ENCODE measurements around the gene AOPEP.
"Not testable (repeated sequence)": the region's sequence is repeated elsewhere in the genome, so short reads cannot be mapped to it uniquely, and the experiment has no call there.

The AOPEP gene

GRCh38 chr9:94870793-94871558 lies 144.5 kb downstream of the AOPEP start:
- peak; percentile 34 for DNase-seq (ENCODE audit: low read depth)

GRCh38 chr9:94872083-94872833 lies 145.8 kb downstream of the AOPEP start:
- no peak for DNase-seq (ENCODE audit: low read depth)

- peak; percentile 40 for DNase-seq (ENCODE audit: low read depth)
These were observed 146.5 kb downstream of the AOPEP start for GRCh38 chr9:94872891-94873511.

GRCh38 chr9:94874316-94874715 lies 147.8 kb downstream of the AOPEP start:
- DNase-seq (ENCODE audit: low read depth), result peak; percentile 59

- no peak for DNase-seq (ENCODE audit: low read depth)
These were observed 149.0 kb downstream of the AOPEP start for GRCh38 chr9:94875300-94876020.

- not testable (repeated sequence) for DNase-seq (ENCODE audit: low read depth)
These were observed 152.3 kb downstream of the AOPEP start for GRCh38 chr9:94878804-94879203.

- no peak for DNase-seq (ENCODE audit: low read depth)
These were observed 152.7 kb downstream of the AOPEP start for GRCh38 chr9:94879230-94879629.

GRCh38 chr9:94881023-94881422 lies 154.5 kb downstream of the AOPEP start:
- DNase-seq (ENCODE audit: low read depth), result no peak

- DNase-seq (ENCODE audit: low read depth), result no peak
These were observed 155.0 kb downstream of the AOPEP start for GRCh38 chr9:94881454-94881853.

- no peak for DNase-seq (ENCODE audit: low read depth)
These were observed 155.4 kb downstream of the AOPEP start for GRCh38 chr9:94881940-94882339.

- DNase-seq (ENCODE audit: low read depth), result no peak
These were observed 156.6 kb downstream of the AOPEP start for GRCh38 chr9:94882966-94883641.

GRCh38 chr9:94885854-94886447 lies 159.5 kb downstream of the AOPEP start:
- no peak for DNase-seq (ENCODE audit: low read depth)

GRCh38 chr9:94887721-94888120 lies 161.2 kb downstream of the AOPEP start:
- no peak for DNase-seq (ENCODE audit: low read depth)

- DNase-seq (ENCODE audit: low read depth), result no peak
These were observed 162.3 kb downstream of the AOPEP start for GRCh38 chr9:94888775-94889174.

- no peak for DNase-seq (ENCODE audit: low read depth)
These were observed 163.1 kb downstream of the AOPEP start for GRCh38 chr9:94889628-94890027.

GRCh38 chr9:94891183-94891582 lies 164.7 kb downstream of the AOPEP start:
- DNase-seq (ENCODE audit: low read depth), result no peak

GRCh38 chr9:94892675-94893074 lies 166.2 kb downstream of the AOPEP start:
- DNase-seq (ENCODE audit: low read depth), result no peak

- DNase-seq (ENCODE audit: low read depth), result no peak
These were observed 167.7 kb downstream of the AOPEP start for GRCh38 chr9:94894094-94894699.

- DNase-seq (ENCODE audit: low read depth), result no peak
These were observed 169.2 kb downstream of the AOPEP start for GRCh38 chr9:94895668-94896067.

GRCh38 chr9:94896512-94896911 lies 170.0 kb downstream of the AOPEP start:
- no peak for DNase-seq (ENCODE audit: low read depth)

Data from GM04504 (cell line).